Measurements from ENCODE around the gene GATA3. TPM values are rescaled to one million over a fixed set of nuclear protein-coding genes. Genes with fewer than 3 reads are reported as not detected.

The GATA3 gene
- total and polyA plus RNA-seq, 9 donors = 0.11 to 9.8 (median 0.33) TPM

DNA sequence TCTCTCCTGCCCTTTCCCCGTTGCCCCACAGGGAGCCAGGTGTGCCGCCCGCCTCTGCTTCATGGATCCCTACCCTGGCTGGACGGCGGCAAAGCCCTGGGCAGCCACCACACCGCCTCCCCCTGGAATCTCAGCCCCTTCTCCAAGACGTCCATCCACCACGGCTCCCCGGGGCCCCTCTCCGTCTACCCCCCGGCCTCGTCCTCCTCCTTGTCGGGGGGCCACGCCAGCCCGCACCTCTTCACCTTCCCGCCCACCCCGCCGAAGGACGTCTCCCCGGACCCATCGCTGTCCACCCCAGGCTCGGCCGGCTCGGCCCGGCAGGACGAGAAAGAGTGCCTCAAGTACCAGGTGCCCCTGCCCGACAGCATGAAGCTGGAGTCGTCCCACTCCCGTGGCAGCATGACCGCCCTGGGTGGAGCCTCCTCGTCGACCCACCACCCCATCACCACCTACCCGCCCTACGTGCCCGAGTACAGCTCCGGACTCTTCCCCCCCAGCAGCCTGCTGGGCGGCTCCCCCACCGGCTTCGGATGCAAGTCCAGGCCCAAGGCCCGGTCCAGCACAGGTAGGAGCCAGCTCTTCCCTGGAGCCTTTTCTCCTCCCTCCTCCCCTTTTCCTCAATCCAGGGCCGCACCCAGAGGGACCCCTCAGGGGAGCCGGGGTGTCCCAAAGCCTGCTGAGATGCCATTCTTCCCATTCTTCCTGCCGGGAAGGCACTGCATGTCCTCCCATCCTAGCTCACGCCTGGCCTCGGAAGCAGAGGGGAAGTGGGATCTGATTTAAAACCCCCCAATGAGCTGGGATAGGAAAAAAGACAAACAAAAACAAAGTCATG is 4.0 kb downstream of the GATA3 start:
- H3K4me3 ChIP-seq (ENCODE audit: low read length) = no peak overlapping the region
- 40% methylated on average over 35 of the region's 45 CpGs for WGBS (ENCODE audit: insufficient coverage)
- peaks cover 21% of the 10 kb centered on the region for H3K4me1 ChIP-seq (ENCODE audit: control insufficient read depth, insufficient read depth, low read length)

DNA sequence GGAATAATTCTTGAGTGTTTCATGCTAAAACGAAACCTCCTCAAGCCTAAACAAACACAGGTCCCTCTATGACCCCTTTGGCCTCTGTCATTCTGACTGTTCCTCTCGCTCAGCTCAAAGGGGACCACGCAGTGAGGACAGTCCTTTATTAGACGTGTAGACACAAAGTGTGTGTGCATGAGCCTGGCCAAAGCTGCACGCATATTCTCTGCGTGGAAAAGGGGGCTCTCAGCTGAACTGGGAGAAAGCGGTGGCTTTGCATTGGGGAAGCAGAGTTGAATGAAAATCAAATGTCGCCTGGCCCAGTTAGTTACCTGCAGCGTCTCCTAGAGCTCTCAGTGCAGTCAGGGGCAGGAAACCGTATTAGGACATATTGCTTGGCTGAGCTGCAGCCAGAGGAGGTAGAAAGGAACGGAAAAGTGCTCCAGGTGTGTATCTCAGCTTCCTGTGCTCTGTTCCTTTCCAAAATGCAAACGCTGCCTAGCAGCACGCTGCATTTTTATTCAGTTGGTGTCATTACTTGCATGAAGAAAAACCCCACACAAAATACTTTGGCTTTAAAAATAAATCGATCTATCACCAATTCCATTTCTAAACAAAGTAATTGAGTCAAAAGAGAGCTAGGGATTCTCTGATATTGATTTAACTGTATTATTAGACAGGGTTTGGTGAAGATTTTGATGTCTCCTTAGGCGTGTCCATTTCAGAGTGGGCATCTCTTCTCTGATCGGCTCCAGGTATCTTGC is 4.9 kb downstream of the GATA3 start:
- Histone ChIP-seq H3K27me3 (ENCODE audit: control insufficient read depth, insufficient read depth, low read length) (peaks cover 98% of the 10 kb centered on the region), H3K27ac (ENCODE audit: low read length) (no peak overlapping the region), H3K36me3 (ENCODE audit: control insufficient read depth, insufficient read depth, low read length) (no peaks in the 10 kb centered on the region), H3K4me1 (ENCODE audit: control insufficient read depth, insufficient read depth, low read length) (peaks cover 20% of the 10 kb centered on the region), H3K4me3 (ENCODE audit: low read length) (no peak overlapping the region), H3K9me3 (replicated peaks; ENCODE audit: control insufficient read depth, low read depth, low read length) (no peaks in the 10 kb centered on the region)
- no peak for DNase-seq
- 42% methylated on average over 11 of the region's 16 CpGs for WGBS (ENCODE audit: insufficient coverage)

More for the DNA sequence above, 4.0 kb downstream of the GATA3 start:
- Histone ChIP-seq H3K36me3 (ENCODE audit: control insufficient read depth, insufficient read depth, low read length) (no peaks in the 10 kb centered on the region), H3K9me3 (replicated peaks; ENCODE audit: control insufficient read depth, low read depth, low read length) (no peaks in the 10 kb centered on the region), H3K27me3 (ENCODE audit: control insufficient read depth, insufficient read depth, low read length) (peaks cover 97% of the 10 kb centered on the region), H3K27ac (ENCODE audit: low read length) (no peak overlapping the region)
- no peak for DNase-seq

DNA sequence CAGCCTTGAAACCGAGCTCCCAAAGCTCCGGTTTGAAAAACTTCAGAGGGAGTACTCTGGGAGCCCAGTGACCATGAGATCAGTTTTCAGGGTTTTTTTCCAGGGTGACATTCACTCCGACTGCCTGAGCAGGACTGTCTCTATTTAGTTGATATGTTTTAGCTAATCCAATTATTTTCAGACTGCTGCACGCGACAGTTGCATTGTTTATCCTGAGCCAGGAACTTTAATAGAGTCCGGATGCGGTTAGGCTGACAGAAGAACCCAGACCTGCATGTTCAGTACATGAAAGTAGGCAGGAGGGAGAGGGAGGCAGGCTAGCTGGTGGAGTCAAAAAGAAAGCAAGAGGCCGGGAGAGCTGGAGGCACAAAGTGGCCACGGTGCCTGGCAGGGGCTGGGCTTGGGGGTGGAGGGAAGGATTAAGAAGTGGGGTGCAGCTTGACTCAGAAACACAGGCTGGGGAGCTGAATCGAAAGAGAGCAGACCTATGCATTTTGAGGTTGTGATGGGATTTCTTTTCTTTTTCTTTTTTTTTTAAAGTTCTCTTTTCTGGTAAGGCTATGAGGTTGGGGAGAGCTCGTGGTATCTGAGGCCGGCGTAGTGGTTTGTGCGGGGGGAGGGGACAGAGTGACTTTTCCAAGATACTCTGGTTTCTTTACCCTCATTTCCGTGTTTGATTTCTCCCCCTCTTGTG is 5.7 kb downstream of the GATA3 start:
- H3K36me3 ChIP-seq (ENCODE audit: control insufficient read depth, insufficient read depth, low read length) = no peaks in the 10 kb centered on the region
- H3K4me3 ChIP-seq (ENCODE audit: low read length) = no peak overlapping the region
- H3K27me3 ChIP-seq (ENCODE audit: control insufficient read depth, insufficient read depth, low read length) = peaks cover 97% of the 10 kb centered on the region
- H3K9me3 ChIP-seq (replicated peaks; ENCODE audit: control insufficient read depth, low read depth, low read length) = no peaks in the 10 kb centered on the region
- DNase-seq = no peak
- H3K4me1 ChIP-seq (ENCODE audit: control insufficient read depth, insufficient read depth, low read length) = peaks cover 12% of the 10 kb centered on the region
- 8% methylated on average over 9 of the region's 15 CpGs for WGBS (ENCODE audit: insufficient coverage)
- H3K27ac ChIP-seq (ENCODE audit: low read length) = no peak overlapping the region

DNA sequence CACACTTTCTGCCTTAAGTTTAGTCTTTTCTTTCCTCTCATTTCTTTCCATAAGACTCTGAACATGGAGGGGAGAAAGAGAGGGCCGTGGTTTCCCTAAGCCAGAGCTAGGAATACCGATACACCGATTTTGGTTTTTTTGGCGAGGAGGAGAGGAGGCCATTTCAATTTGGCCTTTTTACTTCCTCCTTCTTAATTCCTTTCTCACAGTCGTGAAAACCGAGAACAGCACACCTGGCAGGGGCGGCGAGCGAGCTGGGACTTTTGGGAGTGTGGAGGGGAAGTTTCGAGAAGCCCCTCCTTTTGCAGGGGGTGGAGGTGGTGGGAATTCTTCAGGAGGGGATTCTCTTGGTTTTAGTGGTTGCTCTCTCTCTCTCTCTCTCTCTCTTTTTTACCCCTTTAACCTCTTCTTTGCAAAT is 6.2 kb downstream of the GATA3 start:
- peaks cover 95% of the 10 kb centered on the region for H3K27me3 ChIP-seq (ENCODE audit: control insufficient read depth, insufficient read depth, low read length)
- no peak overlapping the region for H3K4me3 ChIP-seq (ENCODE audit: low read length)
- H3K4me1 ChIP-seq (ENCODE audit: control insufficient read depth, insufficient read depth, low read length) = peaks cover 9% of the 10 kb centered on the region
- no peak for DNase-seq
- H3K27ac ChIP-seq (ENCODE audit: low read length) = no peak overlapping the region
- no peaks in the 10 kb centered on the region for H3K36me3 ChIP-seq (ENCODE audit: control insufficient read depth, insufficient read depth, low read length)
- no peaks in the 10 kb centered on the region for H3K9me3 ChIP-seq (replicated peaks; ENCODE audit: control insufficient read depth, low read depth, low read length)
- whole genome bisulfite sequencing (ENCODE audit: insufficient coverage) = no CpG with 5 or more reads among the region's 10 CpGs

DNA sequence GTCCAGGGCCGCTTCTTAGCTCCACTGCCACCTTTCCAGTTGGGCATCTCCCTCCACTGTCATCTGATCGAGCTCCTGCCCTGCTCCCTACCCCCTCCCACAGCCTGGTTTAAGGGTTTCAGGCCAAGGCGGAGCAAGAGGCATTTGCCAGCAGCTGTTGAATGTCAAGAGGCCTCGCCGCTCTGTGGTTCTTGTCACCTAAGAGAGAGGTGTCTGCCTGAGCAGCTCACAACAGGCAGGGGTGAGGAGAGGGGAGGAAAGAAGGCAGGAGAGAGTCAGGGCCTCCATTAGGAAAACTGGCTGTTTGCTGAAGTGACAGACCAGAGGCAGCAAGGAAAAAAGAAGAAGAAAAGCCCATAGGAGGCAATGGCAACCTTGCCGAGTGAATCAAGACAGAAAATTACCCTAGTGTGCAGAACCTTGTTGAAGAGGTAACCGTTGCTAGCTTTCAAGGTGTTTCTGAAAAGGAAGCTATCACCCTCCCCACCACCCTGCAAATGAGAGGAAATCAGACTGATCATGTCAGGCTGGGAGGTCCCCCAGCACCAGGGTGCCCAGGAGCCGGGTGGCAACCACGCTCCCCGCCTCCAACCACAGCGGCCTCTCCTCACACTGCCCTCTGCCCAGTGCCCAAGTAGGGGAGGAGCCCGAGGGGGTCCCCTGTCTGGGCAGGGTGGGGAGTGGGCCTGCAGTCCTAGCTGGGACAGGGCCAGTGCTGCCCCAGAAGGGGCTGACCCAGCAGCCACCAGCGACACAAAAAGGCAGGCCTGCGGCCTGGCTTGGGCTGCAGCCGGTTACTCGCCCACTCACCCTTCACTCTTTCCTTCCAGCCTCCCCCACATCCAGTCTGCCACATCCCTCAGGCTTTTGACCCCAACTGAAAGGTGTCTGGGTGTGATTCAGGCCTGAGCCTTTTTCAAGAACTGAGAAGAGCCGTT is 7.1 kb downstream of the GATA3 start:
- DNase-seq = no peak
- H3K27me3 ChIP-seq (ENCODE audit: control insufficient read depth, insufficient read depth, low read length) = peaks cover 86% of the 10 kb centered on the region
- no peak overlapping the region for H3K27ac ChIP-seq (ENCODE audit: low read length)
- WGBS (ENCODE audit: insufficient coverage) = 74% methylated on average over 10 of the region's 17 CpGs
- H3K4me3 ChIP-seq (ENCODE audit: low read length) = no peak overlapping the region
- H3K4me1 ChIP-seq (ENCODE audit: control insufficient read depth, insufficient read depth, low read length) = peaks cover 6% of the 10 kb centered on the region
- H3K9me3 ChIP-seq (replicated peaks; ENCODE audit: control insufficient read depth, low read depth, low read length) = no peaks in the 10 kb centered on the region
- no peaks in the 10 kb centered on the region for H3K36me3 ChIP-seq (ENCODE audit: control insufficient read depth, insufficient read depth, low read length)

DNA sequence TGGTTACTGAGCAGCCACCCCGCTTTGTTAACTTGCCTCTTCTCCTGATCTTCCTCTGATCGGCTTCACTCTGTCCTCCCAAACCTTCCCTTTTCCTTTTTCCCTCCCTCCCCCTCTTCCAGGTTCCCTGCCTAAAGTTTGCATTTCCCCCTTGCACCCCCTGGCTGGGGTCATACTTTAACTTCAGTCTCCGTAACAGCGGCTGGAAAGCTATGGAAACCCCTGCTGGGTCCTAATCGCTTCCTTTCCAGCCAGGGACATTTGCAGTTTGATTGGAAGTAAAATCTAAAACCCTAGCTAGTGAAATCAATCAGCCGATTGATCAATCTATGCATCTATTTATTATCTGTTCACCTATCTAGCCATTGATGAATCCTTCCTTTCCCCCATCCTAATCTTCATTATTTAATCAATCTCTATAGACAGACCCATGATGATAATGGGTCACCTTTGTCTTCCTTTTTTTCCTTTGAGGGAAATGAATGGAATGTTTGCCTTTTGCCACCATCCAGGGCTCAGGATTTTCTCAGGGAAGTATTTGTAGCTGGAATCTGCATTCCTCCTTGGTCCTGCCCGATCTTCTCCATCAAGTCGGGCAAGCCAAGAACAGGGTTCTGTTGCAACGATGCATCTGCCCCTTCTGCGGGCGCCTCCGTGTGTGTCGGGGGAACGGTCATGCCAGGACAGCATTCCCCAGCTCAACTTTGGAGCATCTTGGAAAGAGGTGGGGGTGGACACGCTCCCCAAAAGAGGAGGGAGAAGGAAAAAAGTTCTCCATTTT is 8.8 kb downstream of the GATA3 start:
- H3K36me3 ChIP-seq (ENCODE audit: control insufficient read depth, insufficient read depth, low read length) = no peaks in the 10 kb centered on the region
- H3K4me1 ChIP-seq (ENCODE audit: control insufficient read depth, insufficient read depth, low read length) = peaks cover 6% of the 10 kb centered on the region
- no peak overlapping the region for H3K27ac ChIP-seq (ENCODE audit: low read length)
- DNase-seq = no peak
- 54% methylated on average over 13 of the region's 15 CpGs for WGBS (ENCODE audit: insufficient coverage)
- H3K4me3 ChIP-seq (ENCODE audit: low read length) = no peak overlapping the region
- H3K9me3 ChIP-seq (replicated peaks; ENCODE audit: control insufficient read depth, low read depth, low read length) = no peaks in the 10 kb centered on the region
- peaks cover 70% of the 10 kb centered on the region for H3K27me3 ChIP-seq (ENCODE audit: control insufficient read depth, insufficient read depth, low read length)

DNA sequence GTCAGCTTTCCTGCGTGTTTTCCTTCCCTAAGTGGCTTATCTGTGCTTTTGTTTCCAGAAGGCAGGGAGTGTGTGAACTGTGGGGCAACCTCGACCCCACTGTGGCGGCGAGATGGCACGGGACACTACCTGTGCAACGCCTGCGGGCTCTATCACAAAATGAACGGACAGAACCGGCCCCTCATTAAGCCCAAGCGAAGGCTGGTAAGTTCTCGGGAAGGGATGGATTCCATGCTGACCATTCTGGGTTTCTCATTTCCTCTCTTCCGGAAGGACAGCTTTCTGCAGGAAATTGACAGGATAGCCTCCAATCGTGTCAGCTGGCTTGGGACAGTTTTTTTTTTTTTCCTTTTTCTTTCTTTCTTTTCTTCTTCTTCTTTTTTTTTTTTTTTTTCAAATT is 9.4 kb downstream of the GATA3 start:
- DNase-seq = no peak
- H3K27me3 ChIP-seq (ENCODE audit: control insufficient read depth, insufficient read depth, low read length) = peaks cover 66% of the 10 kb centered on the region
- H3K4me3 ChIP-seq (ENCODE audit: low read length) = no peak overlapping the region
- H3K27ac ChIP-seq (ENCODE audit: low read length) = no peak overlapping the region
- WGBS (ENCODE audit: insufficient coverage) = 59% methylated on average over 12 of the region's 13 CpGs
- peaks cover 6% of the 10 kb centered on the region for H3K4me1 ChIP-seq (ENCODE audit: control insufficient read depth, insufficient read depth, low read length)
- H3K36me3 ChIP-seq (ENCODE audit: control insufficient read depth, insufficient read depth, low read length) = no peaks in the 10 kb centered on the region
- no peaks in the 10 kb centered on the region for H3K9me3 ChIP-seq (replicated peaks; ENCODE audit: control insufficient read depth, low read depth, low read length)

DNA sequence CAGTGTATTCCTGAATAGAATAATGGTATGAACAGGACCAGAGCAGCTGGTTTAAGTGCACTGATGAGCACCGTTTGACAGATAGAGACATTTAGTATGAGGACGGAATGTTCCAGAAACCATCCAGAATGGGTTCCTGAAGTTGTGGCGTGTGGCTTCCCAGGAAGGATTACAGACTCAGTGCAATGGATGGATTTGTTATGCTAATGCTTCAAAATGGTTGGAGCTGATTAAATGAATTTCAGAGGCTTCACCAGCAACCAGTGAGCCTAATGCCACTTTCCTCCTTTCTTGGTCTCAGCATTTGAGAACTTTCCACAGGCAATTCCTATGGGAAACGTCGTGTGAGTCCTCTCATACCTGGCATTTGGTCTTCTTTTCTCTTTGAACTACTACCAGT is 9.9 kb downstream of the GATA3 start:
- H3K36me3 ChIP-seq (ENCODE audit: control insufficient read depth, insufficient read depth, low read length) = no peaks in the 10 kb centered on the region
- WGBS (ENCODE audit: insufficient coverage) = 36% methylated on average over 3 of the region's 5 CpGs
- H3K9me3 ChIP-seq (replicated peaks; ENCODE audit: control insufficient read depth, low read depth, low read length) = no peaks in the 10 kb centered on the region
- H3K4me3 ChIP-seq (ENCODE audit: low read length) = no peak overlapping the region
- H3K27ac ChIP-seq (ENCODE audit: low read length) = no peak overlapping the region
- no peak for DNase-seq
- peaks cover 66% of the 10 kb centered on the region for H3K27me3 ChIP-seq (ENCODE audit: control insufficient read depth, insufficient read depth, low read length)
- peaks cover 6% of the 10 kb centered on the region for H3K4me1 ChIP-seq (ENCODE audit: control insufficient read depth, insufficient read depth, low read length)

DNA sequence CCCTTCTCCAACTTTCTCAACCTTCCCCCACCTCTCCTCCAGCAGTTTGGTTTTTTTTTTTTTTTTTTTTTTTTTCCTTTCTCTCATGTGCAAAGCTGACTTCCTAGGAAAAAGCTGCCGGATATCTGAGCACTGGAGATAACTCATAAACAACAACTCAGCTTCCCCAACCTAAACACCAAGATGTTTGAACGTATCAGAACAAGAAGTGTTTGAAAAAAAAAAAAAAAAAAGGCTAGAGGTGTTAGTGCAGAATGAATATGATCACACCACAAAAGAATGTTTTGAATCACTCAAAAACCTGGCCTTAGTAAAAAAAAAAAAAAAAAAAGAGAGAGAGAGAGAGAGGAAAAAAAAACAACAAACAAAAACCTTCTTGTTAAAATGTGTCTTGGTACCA is 11.2 kb downstream of the GATA3 start:
- Histone ChIP-seq H3K4me1 (ENCODE audit: control insufficient read depth, insufficient read depth, low read length) (peaks cover 6% of the 10 kb centered on the region), H3K27me3 (ENCODE audit: control insufficient read depth, insufficient read depth, low read length) (peaks cover 59% of the 10 kb centered on the region), H3K4me3 (ENCODE audit: low read length) (no peak overlapping the region), H3K27ac (ENCODE audit: low read length) (no peak overlapping the region), H3K9me3 (replicated peaks; ENCODE audit: control insufficient read depth, low read depth, low read length) (no peaks in the 10 kb centered on the region), H3K36me3 (ENCODE audit: control insufficient read depth, insufficient read depth, low read length) (no peaks in the 10 kb centered on the region)
- no CpG with 5 or more reads among the region's 2 CpGs for WGBS (ENCODE audit: insufficient coverage)
- peak; percentile 56 for DNase-seq

All from muscle of leg (tissue), 11 donors.